ENCODE measurements around the gene MEF2D. TPM values are rescaled to one million over a fixed set of nuclear protein-coding genes. Genes with fewer than 3 reads are reported as not detected.

The MEF2D gene
- total RNA-seq, 1 experiment from 2014 or later = 6.1 TPM

DNA sequence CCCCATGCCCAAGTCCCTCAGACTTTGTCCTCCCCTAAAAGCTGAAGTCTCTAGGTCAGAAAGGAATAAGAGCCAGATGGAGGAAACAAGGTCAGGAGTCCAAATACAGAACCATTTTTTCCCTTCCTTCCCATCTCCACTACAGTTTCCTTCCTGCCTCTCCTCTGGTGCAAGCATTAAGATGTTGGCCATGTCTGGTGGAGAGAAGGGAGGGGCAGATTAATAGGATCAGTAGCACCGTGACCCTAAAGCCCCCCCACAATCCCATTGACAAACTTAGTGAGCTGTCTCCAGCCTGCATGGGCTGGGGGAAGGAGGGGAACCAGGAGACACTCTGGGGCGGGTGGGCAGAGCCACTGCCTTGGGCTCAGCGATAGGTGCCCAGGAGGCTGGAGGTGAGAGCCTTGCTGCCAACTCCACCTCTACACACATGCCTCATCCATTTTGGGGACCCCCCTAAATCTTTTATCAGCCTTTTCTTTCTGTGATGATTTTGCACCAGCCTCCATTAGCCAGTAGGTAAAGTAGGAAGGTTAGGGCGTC lies 71.8 kb downstream of the MEF2D start:
- no peak for DNase-seq (ENCODE audit: low read depth)

GRCh38 chr1:156427957-156428356 lies 72.6 kb downstream of the MEF2D start:
- DNase-seq (ENCODE audit: low read depth) = no peak

- no peak for DNase-seq (ENCODE audit: low read depth)
Observed at GRCh38 chr1:156425943-156426342, 74.6 kb downstream of the MEF2D start.

DNA sequence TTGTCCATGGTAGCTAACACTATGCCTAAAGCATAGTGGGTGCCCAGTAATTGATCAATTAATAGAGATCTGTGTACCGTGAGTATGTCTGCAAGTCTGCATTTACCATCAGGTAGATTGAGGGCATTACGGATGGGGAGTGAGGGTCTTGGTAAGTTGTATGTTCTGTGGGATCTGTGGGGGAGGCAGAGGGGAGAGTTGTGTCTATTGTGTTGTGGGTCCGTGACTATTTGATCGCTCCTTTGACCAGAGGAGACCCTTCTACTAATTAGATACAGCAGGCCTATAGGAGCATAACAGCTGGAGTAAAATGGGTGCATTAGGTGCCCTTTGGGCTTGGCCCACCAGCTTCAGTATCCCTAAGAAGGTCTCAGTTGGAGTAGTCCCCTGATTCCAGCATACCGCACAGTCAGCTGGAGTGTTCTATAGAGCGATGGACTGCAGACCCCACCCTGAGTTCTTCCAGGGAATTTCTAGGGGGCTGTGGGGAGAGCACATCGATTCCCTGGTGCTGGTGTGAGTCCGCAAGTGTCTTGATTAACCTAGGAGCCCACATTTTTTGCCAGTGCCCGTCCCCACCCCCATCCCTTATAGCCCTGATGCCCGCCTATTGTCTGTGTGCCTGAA lies 75.7 kb downstream of the MEF2D start:
- DNase-seq (ENCODE audit: low read depth) = no peak

GRCh38 chr1:156423422-156424352 lies 76.9 kb downstream of the MEF2D start:
- DNase-seq (ENCODE audit: low read depth) = no peak

DNA sequence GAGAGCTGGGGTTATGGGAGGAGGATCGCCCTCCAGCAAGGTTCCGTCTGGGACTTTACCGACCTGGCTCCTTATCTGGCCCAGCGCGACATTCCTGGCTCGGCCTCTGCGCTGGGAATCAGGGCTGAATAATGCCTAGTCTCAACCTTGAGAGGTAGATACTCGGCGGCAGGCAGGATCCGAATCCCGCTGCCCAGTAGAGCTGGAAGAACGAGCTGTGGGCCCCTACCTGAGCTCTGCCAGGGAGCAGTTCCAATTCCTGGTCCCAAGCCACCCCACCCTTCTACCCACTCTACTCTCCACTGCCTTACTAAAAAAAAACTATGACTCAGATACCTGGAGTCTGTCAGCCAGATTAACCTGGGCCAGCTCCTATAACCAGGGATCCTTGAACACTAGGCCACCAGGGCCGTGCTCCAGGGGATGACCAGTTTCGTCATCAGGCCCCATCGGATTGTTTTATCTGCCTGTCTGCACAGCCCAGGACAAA lies 77.9 kb downstream of the MEF2D start:
- no peak for DNase-seq (ENCODE audit: low read depth)

DNA sequence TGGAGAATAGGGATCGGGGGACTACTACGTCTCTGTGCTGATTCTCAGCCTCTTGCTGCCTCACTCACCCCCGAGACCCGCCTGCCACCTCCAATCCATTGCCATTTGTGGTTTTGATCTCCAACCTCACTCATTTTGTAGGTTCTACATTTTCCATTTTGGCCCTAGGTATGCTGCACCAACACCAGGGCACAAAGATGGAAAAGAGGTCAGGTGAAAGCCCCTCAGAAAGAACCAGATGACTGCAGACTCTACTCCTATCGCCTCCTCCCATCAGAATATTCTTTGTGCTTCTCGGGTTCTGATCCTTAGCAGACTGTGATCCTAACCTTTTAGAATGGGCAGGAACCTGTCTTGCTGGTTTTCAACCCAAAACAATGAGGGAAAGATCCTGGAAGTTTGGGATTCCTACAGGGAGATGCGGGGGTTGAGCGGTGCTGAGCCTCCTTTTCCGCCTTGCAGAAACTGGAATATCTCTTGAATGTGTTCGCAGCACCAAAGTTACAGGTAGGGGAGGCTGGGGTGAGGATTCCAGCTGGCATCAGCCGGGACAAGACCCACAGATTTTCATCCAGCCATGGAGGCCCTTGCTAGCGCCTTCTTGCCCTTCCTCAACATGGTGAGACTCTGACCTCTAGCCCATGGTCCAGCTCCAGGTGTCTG lies 78.5 kb downstream of the MEF2D start:
- DNase-seq (ENCODE audit: low read depth) = no peak

DNA sequence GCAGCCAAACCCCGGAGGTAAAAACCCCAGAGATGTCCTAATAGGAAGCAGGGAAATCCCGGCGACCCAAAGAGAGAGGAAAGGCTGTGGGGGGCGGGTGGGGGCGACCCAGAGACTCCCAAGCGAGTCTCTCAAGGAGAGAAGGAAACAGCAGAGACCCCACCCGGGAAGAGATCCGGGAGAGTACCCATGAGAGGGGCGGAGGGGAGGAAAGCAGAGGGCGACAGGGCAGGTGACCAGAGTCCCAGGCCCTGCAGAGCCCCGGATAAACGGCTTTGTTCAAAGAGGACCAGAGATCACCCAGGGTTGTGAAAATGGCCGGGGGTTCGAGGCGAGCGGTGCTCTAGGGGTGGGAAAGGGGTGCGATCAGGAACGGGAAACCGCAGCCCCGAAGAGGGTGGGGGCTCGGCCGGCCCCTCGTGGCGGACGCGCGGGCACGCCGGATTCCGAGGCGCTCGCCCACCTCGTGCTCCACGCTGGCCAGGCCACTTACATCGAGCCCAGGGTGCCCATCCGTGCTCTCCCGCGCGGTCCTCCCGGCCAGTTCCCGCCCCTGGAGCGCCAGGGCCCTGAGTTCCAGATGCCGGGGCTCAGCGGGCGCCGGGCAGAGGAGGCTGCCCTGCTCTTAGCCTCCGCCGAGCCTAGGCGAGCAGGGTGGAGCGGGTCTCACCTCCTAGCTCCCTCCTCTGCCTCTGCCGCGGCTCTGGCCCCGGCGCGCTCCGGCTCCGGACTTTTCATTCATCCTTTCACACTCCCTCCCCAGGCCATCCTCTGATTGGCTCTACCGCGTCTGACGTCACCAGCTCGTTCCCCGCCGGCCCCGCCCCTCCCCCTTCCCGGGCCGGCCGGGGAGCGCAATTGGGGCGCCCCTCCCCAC lies 79.3 kb downstream of the MEF2D start:
- DNase-seq (ENCODE audit: low read depth) = peak; percentile 94

DNA sequence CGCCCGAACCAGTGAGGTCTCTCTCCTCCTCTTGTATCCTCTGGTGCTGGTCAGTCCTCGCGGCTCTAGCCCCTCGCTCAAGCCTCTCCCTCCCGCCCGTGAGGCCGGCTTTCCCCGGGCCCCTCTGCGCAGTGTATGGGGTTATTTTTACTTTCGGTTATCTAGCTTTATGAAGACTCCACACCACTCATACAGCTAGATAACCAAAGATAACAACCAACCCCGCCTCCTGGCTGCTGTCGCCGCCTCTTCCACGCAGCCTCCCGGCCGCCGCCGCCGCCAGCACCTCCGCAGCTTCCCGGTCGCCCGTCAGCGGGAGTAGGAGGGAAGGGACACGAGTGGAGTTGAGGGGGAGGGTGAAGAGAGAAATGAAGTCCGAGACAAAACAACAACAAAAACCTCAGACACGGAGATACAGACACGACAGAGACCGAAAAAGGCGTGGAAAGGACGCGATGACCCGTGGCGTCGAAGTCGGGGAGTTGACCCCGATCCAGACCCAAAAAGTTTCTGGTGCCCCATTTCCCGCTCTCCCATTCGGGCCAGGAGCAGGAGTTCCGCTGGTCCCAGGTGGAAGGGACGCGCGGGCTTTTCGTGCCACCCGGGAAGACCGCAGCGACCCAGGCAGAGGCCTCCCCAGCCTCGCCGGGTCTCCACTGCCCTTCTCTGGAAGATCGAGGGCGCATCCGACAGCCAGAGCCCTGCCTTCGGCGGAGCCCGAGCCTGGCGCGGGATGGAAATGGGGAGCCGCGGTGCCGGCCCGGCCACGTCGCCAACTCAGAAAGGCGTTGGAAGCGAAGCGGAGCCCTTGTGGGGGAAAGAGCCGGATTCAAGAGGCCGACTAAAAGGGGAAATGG lies 80.1 kb downstream of the MEF2D start:
- DNase-seq (ENCODE audit: low read depth) = peak; percentile 56

GRCh38 chr1:156419854-156420204 lies 80.7 kb downstream of the MEF2D start:
- DNase-seq (ENCODE audit: low read depth) = peak; percentile 62

DNA sequence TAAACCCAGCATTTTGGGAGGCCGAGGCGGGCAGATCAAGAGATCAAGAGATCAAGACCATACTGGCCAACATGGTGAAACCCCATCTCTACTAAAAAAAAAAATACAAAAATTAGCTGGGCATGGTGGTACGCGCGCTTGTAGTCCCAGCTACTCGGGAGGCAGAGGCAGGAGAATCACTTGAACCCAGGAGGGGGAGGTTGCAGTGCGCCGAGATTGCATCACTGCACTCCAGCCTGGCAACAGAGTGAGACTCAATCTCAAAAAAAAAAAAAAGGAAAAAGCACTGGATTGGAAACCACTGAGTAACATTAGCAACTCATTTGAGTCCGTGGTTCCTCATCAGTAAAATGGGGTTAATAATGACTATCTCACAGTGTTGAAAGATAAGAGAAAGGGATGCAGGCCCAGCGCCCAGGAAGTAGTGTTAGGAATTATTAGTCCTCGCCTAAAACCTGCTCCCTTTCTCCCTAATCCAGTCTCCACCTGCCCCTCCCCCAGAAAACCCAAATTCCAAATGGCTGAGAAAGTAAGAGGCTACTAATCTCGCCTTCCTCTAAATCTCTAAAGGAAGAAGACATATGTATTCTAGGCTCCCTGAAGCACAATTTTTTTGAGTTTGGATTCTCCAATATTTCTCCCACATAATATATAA lies 82.0 kb downstream of the MEF2D start:
- no peak for DNase-seq (ENCODE audit: low read depth)

DNA sequence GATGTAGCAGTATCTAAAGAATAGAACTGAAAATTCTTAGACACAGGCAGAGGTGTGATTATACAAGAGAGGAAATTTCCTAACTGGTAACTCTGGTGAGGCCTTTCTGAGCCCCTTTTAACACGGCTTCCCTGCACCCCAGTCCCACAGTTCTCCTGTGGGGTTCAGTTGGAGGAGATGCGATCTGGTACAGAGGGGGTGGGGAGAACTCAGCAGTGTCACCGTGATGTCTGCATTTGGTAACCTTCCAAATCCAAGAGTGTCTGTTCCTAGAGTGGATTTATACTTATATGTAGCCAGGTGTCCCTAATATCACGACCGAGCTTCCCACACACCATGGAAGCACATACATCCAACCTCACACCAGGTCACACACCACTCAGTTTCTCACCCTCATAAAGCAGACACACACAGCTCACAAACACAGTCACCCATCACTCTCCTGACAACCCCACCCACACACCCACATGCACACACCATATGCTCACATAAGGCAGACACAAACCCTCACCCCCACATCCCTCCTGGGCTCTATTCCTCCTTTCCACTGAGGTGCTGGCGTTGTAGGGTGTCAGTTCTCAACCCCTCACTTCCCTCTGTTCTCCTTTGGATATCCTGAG lies 83.1 kb downstream of the MEF2D start:
- no peak for DNase-seq (ENCODE audit: low read depth)

DNA sequence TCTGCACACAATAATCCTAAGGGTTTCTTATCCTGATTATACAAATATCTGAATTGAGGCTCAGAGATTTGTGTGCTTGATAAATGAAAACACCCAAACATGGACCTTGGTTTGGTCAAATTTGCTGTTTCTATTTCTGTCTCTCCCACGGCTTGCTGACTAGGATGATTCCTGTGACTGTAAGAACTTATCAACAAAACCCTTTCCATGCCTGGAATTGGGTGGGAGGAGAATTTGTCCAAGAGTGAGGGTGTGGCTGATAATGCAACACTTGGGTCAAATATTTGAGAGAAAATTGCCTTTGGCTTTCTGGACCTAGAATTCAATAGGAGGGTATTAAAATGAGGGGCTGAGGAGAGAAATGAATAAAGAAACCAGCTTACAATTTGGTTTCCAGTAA lies 83.6 kb downstream of the MEF2D start:
- no peak for DNase-seq (ENCODE audit: low read depth)

- no peak for DNase-seq (ENCODE audit: low read depth)
Observed at GRCh38 chr1:156414461-156415064, 86.0 kb downstream of the MEF2D start.

Other genes with a start within 250 kb of the MEF2D start
- gene SMG5, start 217.9 kb downstream of the MEF2D start, total RNA-seq (2014; rRNA removed; shearing (Covaris generic)) = 59.9 and 61.0 TPM in 2 replicates
- gene TMEM79, start 216.4 kb downstream of the MEF2D start, total RNA-seq (2014; rRNA removed; shearing (Covaris generic)) = 3.4 and 3.5 TPM in 2 replicates
- gene GLMP, start 205.1 kb downstream of the MEF2D start, total RNA-seq (2014; rRNA removed; shearing (Covaris generic)) = 26.3 and 27.7 TPM in 2 replicates
- not detected in 2 replicates for gene VHLL, start 201.5 kb downstream of the MEF2D start, total RNA-seq (2014; rRNA removed; shearing (Covaris generic))
- gene CCT3, start 162.5 kb downstream of the MEF2D start, total RNA-seq (2014; rRNA removed; shearing (Covaris generic)) = 649 and 676 TPM in 2 replicates
- gene TSACC, start 162.2 kb downstream of the MEF2D start, total RNA-seq (2014; rRNA removed; shearing (Covaris generic)) = 2.4 TPM in 1 of 2 replicates, not detected in the other
- 0.06 TPM in 1 of 2 replicates, not detected in the other for gene RHBG, start 131.6 kb downstream of the MEF2D start, total RNA-seq (2014; rRNA removed; shearing (Covaris generic))
- 43.6 and 45.7 TPM in 2 replicates for gene IQGAP3, start 71.8 kb upstream of the MEF2D start, total RNA-seq (2014; rRNA removed; shearing (Covaris generic))
- not detected in 2 replicates for gene TTC24, start 78.9 kb upstream of the MEF2D start, total RNA-seq (2014; rRNA removed; shearing (Covaris generic))
- gene NAXE, start 91.0 kb upstream of the MEF2D start, total RNA-seq (2014; rRNA removed; shearing (Covaris generic)) = 81.9 and 87.9 TPM in 2 replicates
- 32.6 and 42.1 TPM in 2 replicates for gene GPATCH4, start 100.7 kb upstream of the MEF2D start, total RNA-seq (2014; rRNA removed; shearing (Covaris generic))
- 0.23 TPM in 1 of 2 replicates, not detected in the other for gene HAPLN2, start 118.6 kb upstream of the MEF2D start, total RNA-seq (2014; rRNA removed; shearing (Covaris generic))
- not detected in 2 replicates for gene BCAN, start 141.3 kb upstream of the MEF2D start, total RNA-seq (2014; rRNA removed; shearing (Covaris generic))
- gene NES, start 176.6 kb upstream of the MEF2D start, total RNA-seq (2014; rRNA removed; shearing (Covaris generic)) = 0.51 and 0.89 TPM in 2 replicates
- 21.4 and 36.0 TPM in 2 replicates for gene CRABP2, start 204.8 kb upstream of the MEF2D start, total RNA-seq (2014; rRNA removed; shearing (Covaris generic))
- gene METTL25B, start 227.7 kb upstream of the MEF2D start, total RNA-seq (2014; rRNA removed; shearing (Covaris generic)) = 7.9 and 11.9 TPM in 2 replicates
- gene ISG20L2, start 228.0 kb upstream of the MEF2D start, total RNA-seq (2014; rRNA removed; shearing (Covaris generic)) = 31.7 and 59.8 TPM in 2 replicates
- gene MRPL24, start 240.3 kb upstream of the MEF2D start, total RNA-seq (2014; rRNA removed; shearing (Covaris generic)) = 144 and 148 TPM in 2 replicates

Data from Daoy (cell line).